GM21737 (cell line): ENCODE results near the gene SUSD3.

Experiments used
- ATAC-seq: cut with Tn5 transposase; IDR thresholded peaks from one replicate; pipeline ENCODE4 v1.9.1; 2021; ENCODE audit warnings: mild to moderate bottlenecking, moderate library complexity; ENCODE audit not compliant: unreplicated experiment

The SUSD3 gene

GRCh38 chr9:93072383-93072795 is 13.9 kb downstream of the SUSD3 start:
- ATAC-seq, result no peak

GRCh38 chr9:93076101-93076791 is 17.7 kb downstream of the SUSD3 start:
- ATAC-seq, result no peak

GRCh38 chr9:93076792-93077128 is 18.3 kb downstream of the SUSD3 start:
- no peak for ATAC-seq

- ATAC-seq, result no peak
Observed at GRCh38 chr9:93077367-93077766, 18.9 kb downstream of the SUSD3 start.

GRCh38 chr9:93077811-93078210 is 19.3 kb downstream of the SUSD3 start:
- no peak for ATAC-seq

- ATAC-seq, result no peak
Observed at GRCh38 chr9:93079371-93079770, 20.9 kb downstream of the SUSD3 start.

- ATAC-seq, result no peak
Observed at GRCh38 chr9:93080406-93080805, 21.9 kb downstream of the SUSD3 start.

- no peak for ATAC-seq
Observed at GRCh38 chr9:93081081-93081529, 22.6 kb downstream of the SUSD3 start.

GRCh38 chr9:93081931-93082330 is 23.4 kb downstream of the SUSD3 start:
- ATAC-seq, result no peak

GRCh38 chr9:93082841-93083411 is 24.4 kb downstream of the SUSD3 start:
- no peak for ATAC-seq

GRCh38 chr9:93083592-93084470 is 25.3 kb downstream of the SUSD3 start:
- ATAC-seq, result no peak

- no peak for ATAC-seq
Observed at GRCh38 chr9:93084471-93084881, 26.0 kb downstream of the SUSD3 start.

GRCh38 chr9:93085676-93086075 is 27.2 kb downstream of the SUSD3 start:
- no peak for ATAC-seq

GRCh38 chr9:93086447-93087224 is 28.1 kb downstream of the SUSD3 start:
- ATAC-seq, result no peak

- ATAC-seq, result no peak
Observed at GRCh38 chr9:93087971-93088655, 29.6 kb downstream of the SUSD3 start.

- no peak for ATAC-seq
Observed at GRCh38 chr9:93088656-93089015, 30.1 kb downstream of the SUSD3 start.

- no peak for ATAC-seq
Observed at GRCh38 chr9:93089024-93089423, 30.5 kb downstream of the SUSD3 start.

- ATAC-seq, result no peak
Observed at GRCh38 chr9:93089481-93089991, 31.0 kb downstream of the SUSD3 start.

- ATAC-seq, result no peak
Observed at GRCh38 chr9:93090091-93090655, 31.7 kb downstream of the SUSD3 start.

GRCh38 chr9:93091056-93091452 is 32.6 kb downstream of the SUSD3 start:
- ATAC-seq, result no peak
